ENCODE measurements around the gene ARHGEF9.

DNA sequence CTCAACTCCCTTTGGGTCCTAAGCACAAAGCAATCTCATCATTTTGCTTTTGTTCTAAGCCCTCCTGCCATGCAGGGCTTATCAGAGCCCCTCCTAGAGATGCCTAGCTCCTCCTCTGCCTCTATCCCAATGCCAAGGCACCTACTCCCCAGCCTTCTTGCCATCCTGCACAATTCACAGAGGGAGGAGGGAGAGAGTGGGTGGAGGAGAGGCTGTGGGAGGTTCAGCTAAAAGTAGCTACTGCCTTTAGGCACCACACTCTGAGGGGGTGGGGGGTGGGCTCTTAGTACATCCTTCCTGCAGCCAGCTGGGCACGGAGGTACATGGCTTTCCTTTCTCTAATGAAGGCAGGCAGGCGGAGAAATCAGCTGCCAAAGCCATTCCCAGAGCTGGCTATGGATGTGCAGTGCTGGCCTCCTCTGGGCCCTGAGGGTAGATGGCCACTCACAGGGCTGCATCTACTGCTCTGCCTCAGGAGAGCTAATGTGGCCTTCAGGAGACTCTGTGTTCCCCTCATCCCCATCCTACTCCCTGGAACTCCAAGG is 40.1 kb downstream of the ARHGEF9 start:
- TF ChIP-seq, protein P1, sequence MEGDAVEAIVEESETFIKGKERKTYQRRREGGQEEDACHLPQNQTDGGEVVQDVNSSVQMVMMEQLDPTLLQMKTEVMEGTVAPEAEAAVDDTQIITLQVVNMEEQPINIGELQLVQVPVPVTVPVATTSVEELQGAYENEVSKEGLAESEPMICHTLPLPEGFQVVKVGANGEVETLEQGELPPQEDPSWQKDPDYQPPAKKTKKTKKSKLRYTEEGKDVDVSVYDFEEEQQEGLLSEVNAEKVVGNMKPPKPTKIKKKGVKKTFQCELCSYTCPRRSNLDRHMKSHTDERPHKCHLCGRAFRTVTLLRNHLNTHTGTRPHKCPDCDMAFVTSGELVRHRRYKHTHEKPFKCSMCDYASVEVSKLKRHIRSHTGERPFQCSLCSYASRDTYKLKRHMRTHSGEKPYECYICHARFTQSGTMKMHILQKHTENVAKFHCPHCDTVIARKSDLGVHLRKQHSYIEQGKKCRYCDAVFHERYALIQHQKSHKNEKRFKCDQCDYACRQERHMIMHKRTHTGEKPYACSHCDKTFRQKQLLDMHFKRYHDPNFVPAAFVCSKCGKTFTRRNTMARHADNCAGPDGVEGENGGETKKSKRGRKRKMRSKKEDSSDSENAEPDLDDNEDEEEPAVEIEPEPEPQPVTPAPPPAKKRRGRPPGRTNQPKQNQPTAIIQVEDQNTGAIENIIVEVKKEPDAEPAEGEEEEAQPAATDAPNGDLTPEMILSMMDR (IDR thresholded peaks at IDR 0.05), result no peak
- no peak for TF ChIP-seq POLR2A (IDR thresholded peaks at IDR 0.05)
- TF ChIP-seq POLR2AphosphoS5 (IDR thresholded peaks at IDR 0.05), result no peak
